HEK293T (cell line): Measurements from ENCODE around the gene GPR157.
"Not testable (repeated sequence)": the region's sequence is repeated elsewhere in the genome, so short reads cannot be mapped to it uniquely, and the experiment has no call there.

ENCODE experiments used
- CTCF ChIA-PET: fragments of 350-600 bp; formaldehyde crosslinking; extraction: SDS; loops from one replicate; lab custom pipeline; 2021; ENCODE audit warnings: antibody characterized with exemption, inconsistent platforms; lab: Yijun Ruan, JAX
- POLR2A ChIA-PET: fragments of 350-600 bp; formaldehyde crosslinking; extraction: SDS; loops from one replicate; lab custom pipeline; 2020; ENCODE audit warnings: antibody characterized with exemption, inconsistent platforms; lab: Yijun Ruan, JAX
- DNase-seq: peaks from one replicate; pipeline ENCODE4 v3.0.0; 2012; ENCODE audit warnings: mixed read lengths; ENCODE audit errors: extremely low spot score
- ARNT ChIP-seq: fragments of 450-650 bp; IDR thresholded peaks from 2 replicates; pipeline ENCODE4 v1.6.1; 2017; ENCODE audit warnings: mild to moderate bottlenecking
- BHLHE40 ChIP-seq: fragments of 450-650 bp; IDR thresholded peaks from 2 replicates; pipeline ENCODE4 v1.6.1; 2016; ENCODE audit warnings: mild to moderate bottlenecking, moderate library complexity, borderline replicate concordance
- CTBP1 ChIP-seq: fragments of 450-650 bp; IDR thresholded peaks from 2 replicates; pipeline ENCODE4 v1.6.1; 2016; ENCODE audit warnings: borderline replicate concordance
- ELF4 ChIP-seq: fragments of 450-650 bp; IDR thresholded peaks from 2 replicates; pipeline ENCODE4 v1.6.1; 2017; ENCODE audit warnings: antibody characterized with exemption
- FOXA1 ChIP-seq: fragments of 450-650 bp; IDR thresholded peaks from 2 replicates; pipeline ENCODE4 v1.6.1; 2016; ENCODE audit warnings: mild to moderate bottlenecking
- FOXK2 ChIP-seq: fragments of 450-650 bp; IDR thresholded peaks from 2 replicates; pipeline ENCODE4 v1.6.1; 2016; ENCODE audit warnings: mild to moderate bottlenecking
- FOXM1 ChIP-seq: fragments of 450-650 bp; IDR thresholded peaks from 2 replicates; pipeline ENCODE4 v1.6.1; 2017; ENCODE audit warnings: mild to moderate bottlenecking, borderline replicate concordance
- HDGF ChIP-seq: fragments of 450-650 bp; IDR thresholded peaks from 2 replicates; pipeline ENCODE4 v1.6.1; 2017; ENCODE audit warnings: antibody characterized with exemption, borderline replicate concordance
- L3MBTL2 ChIP-seq: fragments of 450-650 bp; conservative IDR thresholded peaks from 2 replicates; pipeline ENCODE4 v1.6.1; 2016; ENCODE audit warnings: mild to moderate bottlenecking
- LEF1 ChIP-seq: fragments of 450-650 bp; IDR thresholded peaks from 2 replicates; pipeline ENCODE4 v1.6.1; 2017; ENCODE audit warnings: mild to moderate bottlenecking, borderline replicate concordance
- NFRKB ChIP-seq: fragments of 450-650 bp; IDR thresholded peaks from 2 replicates; pipeline ENCODE4 v1.6.1; 2016; ENCODE audit warnings: mild to moderate bottlenecking, moderate library complexity
- SP1 ChIP-seq: fragments of 450-650 bp; IDR thresholded peaks from 2 replicates; pipeline ENCODE4 v1.6.1; 2017
- SUZ12 ChIP-seq: fragments of 450-650 bp; IDR thresholded peaks from 2 replicates; pipeline ENCODE4 v1.6.1; 2016; ENCODE audit warnings: mild to moderate bottlenecking
- TARDBP ChIP-seq: fragments of 450-650 bp; IDR thresholded peaks from 2 replicates; pipeline ENCODE4 v1.6.1; 2016
- ZNF384 ChIP-seq: fragments of 450-650 bp; IDR thresholded peaks from 2 replicates; pipeline ENCODE4 v1.6.1; 2016
- TF ChIP-seq, protein P1 (sequence below): fragments of 450-650 bp; IDR thresholded peaks from 2 replicates; pipeline ENCODE4 v1.6.1; 2016

The GPR157 gene

DNA sequence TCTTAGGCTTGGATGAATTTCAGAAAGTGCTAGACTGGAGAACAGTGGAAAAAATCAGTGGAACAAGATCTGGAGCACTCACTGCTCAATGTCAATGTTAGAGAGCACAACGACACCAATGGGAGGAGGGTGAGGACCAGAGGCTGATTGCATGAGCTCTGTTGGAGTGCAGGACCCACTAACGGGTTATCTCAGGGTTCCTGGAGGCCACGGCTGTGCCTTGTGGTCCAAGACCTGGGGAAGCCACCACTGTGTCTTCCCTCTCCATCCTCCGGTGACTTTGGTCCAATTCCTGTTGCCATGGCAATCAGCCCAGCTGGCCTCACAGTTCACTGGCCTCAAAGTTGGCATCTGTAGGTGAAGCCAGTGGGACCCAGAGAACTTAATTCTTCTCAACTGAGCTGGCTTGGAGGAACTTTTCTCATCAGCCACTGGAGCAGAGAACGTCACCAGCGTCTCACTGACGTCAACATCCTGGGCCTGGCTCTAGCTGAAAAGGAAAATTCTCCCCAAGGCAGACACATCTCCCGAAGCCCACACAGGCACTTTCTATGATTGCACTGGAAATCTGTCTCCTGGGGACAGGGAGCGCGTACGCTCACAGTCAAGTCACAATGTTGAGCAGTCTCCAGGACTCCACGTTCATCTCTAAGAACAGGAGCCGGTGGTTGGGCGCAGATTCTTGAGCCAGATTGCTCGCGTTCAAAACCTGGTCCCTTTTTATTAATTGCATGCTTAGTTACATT is 21.9 kb upstream of the GPR157 start:
- no peak for TF ChIP-seq FOXK2
- no peak for TF ChIP-seq FOXM1
- TF ChIP-seq ARNT: no peak
- no peak for TF ChIP-seq L3MBTL2
- no peak for TF ChIP-seq SP1
- no peak for TF ChIP-seq ELF4
- TF ChIP-seq ZNF384: no peak
- TF ChIP-seq BHLHE40: no peak
- POLR2A ChIA-PET: no interaction called here
- no peak for DNase-seq
- CTCF ChIA-PET: interaction anchor here (2.3 kb wide), 1 partner anchor 9 kb away, joined by 7 read pairs; no protein-coding TSS in a partner anchor

DNA sequence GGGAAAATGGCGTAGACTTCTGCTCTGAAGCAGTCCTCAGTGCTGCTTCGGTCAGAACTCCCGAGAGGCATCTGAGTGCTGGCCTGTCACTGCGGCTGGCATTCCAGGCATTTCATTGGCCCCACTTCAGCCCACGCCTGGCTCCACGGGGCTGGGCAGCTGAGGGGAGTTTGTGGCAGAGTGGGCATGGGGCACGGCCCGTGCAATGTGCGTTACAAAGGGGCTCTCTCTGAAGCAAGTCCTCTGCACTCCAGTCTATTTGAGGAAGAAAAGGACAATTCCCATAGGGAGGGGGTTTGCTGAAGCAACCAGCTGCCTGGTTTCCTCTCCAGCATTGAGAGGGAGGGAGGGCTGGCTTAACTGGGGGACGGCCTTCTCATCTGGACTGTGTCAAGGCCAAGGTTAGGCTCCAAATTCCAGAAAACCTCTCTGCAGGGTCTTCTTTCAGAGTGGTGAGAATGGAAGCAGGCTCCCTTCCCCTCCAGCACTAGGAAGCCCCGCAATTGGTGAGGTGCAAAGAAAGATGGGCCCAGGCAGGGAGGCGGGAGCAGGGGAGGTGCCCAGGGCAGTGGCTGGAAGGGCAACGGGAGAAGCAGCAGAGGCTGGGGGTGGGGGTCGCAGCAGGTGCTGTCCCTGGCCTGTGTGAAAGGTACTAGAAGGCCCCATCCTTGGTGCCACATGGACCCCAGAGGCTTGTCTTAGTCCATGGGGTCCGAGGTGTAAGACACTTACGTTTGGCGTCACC is 21.1 kb upstream of the GPR157 start:
- no peak for DNase-seq
- ChIA-PET CTCF (interaction anchor here (0.9 kb wide), 1 partner anchor 46 kb away, joined by 3 read pairs; no protein-coding TSS in a partner anchor), POLR2A (no interaction called here)
- no peak for TF ChIP-seq ZNF384
- no peak for TF ChIP-seq SUZ12
- TF ChIP-seq ARNT: no peak
- TF ChIP-seq FOXM1: no peak
- TF ChIP-seq BHLHE40: no peak
- TF ChIP-seq L3MBTL2: no peak
- no peak for TF ChIP-seq ELF4
- no peak for TF ChIP-seq TARDBP
- TF ChIP-seq FOXA1: no peak
- TF ChIP-seq HDGF: no peak
- TF ChIP-seq CTBP1: no peak
- no peak for TF ChIP-seq LEF1
- TF ChIP-seq, protein P1, sequence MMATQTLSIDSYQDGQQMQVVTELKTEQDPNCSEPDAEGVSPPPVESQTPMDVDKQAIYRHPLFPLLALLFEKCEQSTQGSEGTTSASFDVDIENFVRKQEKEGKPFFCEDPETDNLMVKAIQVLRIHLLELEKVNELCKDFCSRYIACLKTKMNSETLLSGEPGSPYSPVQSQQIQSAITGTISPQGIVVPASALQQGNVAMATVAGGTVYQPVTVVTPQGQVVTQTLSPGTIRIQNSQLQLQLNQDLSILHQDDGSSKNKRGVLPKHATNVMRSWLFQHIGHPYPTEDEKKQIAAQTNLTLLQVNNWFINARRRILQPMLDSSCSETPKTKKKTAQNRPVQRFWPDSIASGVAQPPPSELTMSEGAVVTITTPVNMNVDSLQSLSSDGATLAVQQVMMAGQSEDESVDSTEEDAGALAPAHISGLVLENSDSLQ: no peak
- TF ChIP-seq FOXK2: no peak
- no peak for TF ChIP-seq NFRKB
- TF ChIP-seq SP1: no peak

DNA sequence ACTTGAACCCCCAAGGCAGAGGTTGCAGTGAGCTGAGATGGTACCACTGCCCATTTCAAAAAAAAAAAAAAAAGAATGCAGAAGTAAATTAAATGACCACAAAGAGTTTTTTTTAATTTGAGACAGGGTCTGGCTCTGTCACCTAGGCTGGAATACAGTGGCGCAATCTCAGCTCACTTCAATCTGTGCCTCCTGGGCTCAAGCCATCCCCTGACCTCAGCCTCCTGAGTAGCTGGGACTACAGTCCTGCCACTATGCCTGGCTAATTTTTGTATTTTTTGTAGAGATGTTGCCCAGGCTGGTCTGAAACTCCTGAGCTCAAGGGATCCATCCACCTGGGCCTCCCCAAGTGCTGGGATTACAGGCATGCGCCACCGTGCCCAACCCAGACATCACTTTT is 20.2 kb upstream of the GPR157 start:
- TF ChIP-seq FOXM1: no peak
- TF ChIP-seq SUZ12: no peak
- TF ChIP-seq L3MBTL2: no peak
- TF ChIP-seq TARDBP: no peak
- no peak for TF ChIP-seq NFRKB
- TF ChIP-seq, protein P1: no peak
- no peak for TF ChIP-seq CTBP1
- no peak for TF ChIP-seq SP1
- TF ChIP-seq FOXA1: no peak
- TF ChIP-seq BHLHE40: no peak
- no peak for TF ChIP-seq ZNF384
- no peak for TF ChIP-seq HDGF
- TF ChIP-seq ARNT: no peak
- no peak for TF ChIP-seq LEF1
- TF ChIP-seq FOXK2: no peak
- no peak for TF ChIP-seq ELF4
- DNase-seq: no peak
- ChIA-PET POLR2A (no interaction called here), CTCF (interaction anchor here (0.6 to 0.9 kb wide), 2 partner anchors 45 to 343 kb away, joined by 3 to 4 read pairs; no protein-coding TSS in a partner anchor)

DNA sequence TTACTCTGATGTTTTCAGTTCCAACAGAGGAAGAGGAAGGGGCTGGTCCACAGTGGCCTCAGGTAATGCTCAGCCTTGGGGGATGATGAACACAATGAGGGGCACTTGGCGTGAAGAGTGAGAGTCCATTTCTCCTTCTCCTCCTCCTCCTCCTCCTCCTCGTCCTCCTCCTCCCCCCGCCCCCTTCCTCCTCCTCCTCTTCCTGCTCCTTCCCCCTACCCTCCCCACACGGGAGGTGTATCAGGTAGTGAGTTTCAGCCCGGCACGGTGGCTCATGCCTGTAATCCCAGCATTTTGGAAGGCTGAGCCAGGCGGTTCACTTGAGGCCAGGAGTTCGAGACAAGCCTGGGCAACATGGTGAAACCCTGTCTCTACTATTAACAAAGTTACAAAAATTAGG is 17.3 kb upstream of the GPR157 start:
- DNase-seq: no peak
- no peak for TF ChIP-seq LEF1
- ChIA-PET CTCF (no interaction called here), POLR2A (no interaction called here)

DNA sequence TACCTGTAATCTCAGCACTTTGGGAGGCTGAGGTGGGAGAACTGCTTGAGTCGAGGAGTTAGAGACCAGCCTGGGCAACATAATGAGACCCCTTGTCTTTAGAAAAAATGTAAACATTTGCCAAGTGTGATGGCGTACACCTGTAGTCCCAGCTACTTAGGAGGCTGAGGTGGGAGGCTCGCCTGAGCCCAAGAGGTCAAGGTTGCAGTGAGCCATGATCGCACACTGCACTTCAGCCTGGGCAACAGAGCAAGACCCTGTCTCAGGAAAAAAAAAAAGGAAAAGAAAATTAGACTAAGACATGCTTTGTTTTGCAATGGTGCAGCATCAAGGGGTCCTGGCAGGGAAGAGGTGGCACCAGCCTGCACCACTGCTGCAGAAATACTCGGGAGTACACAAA is 16.8 kb upstream of the GPR157 start:
- no peak for TF ChIP-seq LEF1
- TF ChIP-seq L3MBTL2: no peak
- TF ChIP-seq, protein P1: no peak
- no peak for TF ChIP-seq FOXM1
- TF ChIP-seq FOXA1: no peak
- no peak for TF ChIP-seq ARNT
- no peak for DNase-seq
- POLR2A ChIA-PET: no interaction called here
- CTCF ChIA-PET: no interaction called here

DNA sequence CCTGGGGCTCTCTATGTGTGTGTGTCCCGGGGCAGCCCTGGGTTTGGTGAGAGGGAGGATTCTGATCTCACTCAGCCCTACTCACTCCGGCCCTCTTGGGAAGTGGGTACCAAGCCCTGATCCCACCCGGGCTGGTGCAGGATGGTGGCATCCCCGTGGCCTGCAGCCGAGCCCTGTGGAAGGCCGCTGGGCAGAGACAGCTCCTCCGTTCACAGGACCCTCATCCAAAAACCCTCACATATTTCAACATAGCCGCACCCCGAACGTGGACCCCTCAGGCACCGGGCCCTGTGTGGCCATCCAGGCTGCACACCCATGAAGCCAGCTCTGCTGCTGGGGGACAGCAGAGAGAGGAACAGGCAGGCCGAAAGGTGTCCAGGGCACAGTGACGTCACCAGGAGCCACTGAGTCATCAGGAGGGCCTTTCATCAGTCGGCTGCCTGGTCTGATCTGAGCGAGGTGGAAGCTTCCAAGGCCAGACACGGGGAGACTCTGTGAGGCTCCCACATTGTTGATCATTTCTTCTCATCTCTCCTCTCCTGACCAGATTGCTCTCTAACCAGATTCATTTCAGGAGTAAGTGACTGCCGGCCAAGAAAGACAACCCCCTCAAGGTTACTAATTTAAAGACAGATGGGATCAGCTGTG is 16.2 kb upstream of the GPR157 start:
- POLR2A ChIA-PET: no interaction called here
- CTCF ChIA-PET: no interaction called here

DNA sequence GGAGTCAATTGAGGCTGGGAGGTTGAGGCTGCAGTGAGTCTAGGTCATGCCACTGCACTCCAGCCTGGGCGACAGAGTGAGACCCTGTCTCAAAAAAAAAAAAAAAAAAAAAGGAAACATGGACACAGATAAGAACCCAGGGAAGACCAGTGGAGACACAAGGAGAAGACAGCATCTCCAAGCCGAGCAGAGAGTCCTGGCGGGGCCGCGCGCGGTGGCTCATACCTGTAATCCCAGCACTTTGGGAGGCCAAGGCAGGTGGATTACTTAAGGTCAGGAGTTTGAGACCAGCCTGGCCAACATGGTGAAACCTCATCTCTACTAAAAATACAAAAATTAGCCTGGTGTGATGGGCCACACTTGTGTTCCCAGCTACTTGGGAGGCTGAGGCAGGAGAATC is 15.6 kb upstream of the GPR157 start:
- CTCF ChIA-PET, POLR2A ChIA-PET, DNase-seq: not testable (repeated sequence)

More for the DNA sequence above, 16.2 kb upstream of the GPR157 start:
- DNase-seq: no peak
- TF ChIP-seq L3MBTL2 (no peak), ARNT (no peak), NFRKB (no peak), FOXM1 (no peak), SP1 (no peak), BHLHE40 (no peak), FOXK2 (no peak), LEF1 (no peak), TARDBP (no peak), HDGF (no peak), ZNF384 (no peak), FOXA1 (no peak), SUZ12 (no peak), CTBP1 (no peak), ELF4 (no peak)
- TF ChIP-seq, protein P1: no peak
